HCT116 (cell line): ENCODE results near the gene HMG20A. TPM values are rescaled to one million over a fixed set of nuclear protein-coding genes. Genes with fewer than 3 reads are reported as not detected.

ENCODE experiments used
- ATAC-seq: fragments of 200-7000 bp; cut with Tn5 transposase; 2 replicates; pipeline ENCODE4 v1.9.1; 2020; ENCODE audit warnings: mild to moderate bottlenecking, moderate library complexity
- BruUV-seq: library from RNA; stranded (reverse); fragments of 400-500 nt; replicated peaks from 2 replicates; lab custom pipeline; 2021; lab: Mats Ljungman, UMichigan
- CTCF ChIA-PET: fragments of 300-600 bp; sonication (Branson Sonifier 250); formaldehyde crosslinking; loops from one replicate; lab custom pipeline; 2021; ENCODE audit warnings: antibody characterized with exemption; lab: Charles Lee
- POLR2A ChIA-PET: fragments of 300-600, 350-600 bp; sonication (Branson Sonifier 250); formaldehyde crosslinking; loops from one replicate; lab custom pipeline; 2021; ENCODE audit warnings: antibody characterized with exemption; lab: Charles Lee
- RAD21 ChIA-PET, 2 experiments: fragments of 300-600 bp; sonication (Branson Sonifier 250); formaldehyde crosslinking; loops; one replicate each; lab custom pipeline; 2023; ENCODE audit warnings: low total read pairs in 2 of 2; ENCODE audit not compliant: uncharacterized antibody in 2 of 2, unreplicated experiment in 2 of 2, low non-redundant PET in 1 of 2; lab: Charles Lee
- DNase-seq: peaks from one replicate; pipeline ENCODE4 v3.0.0-alpha.2; 2010; ENCODE audit warnings: low read depth, low spot score
- H2AFZ ChIP-seq: fragments of 200-600 bp; shearing (Covaris generic), sonication (generic); 2 replicates; pipeline ENCODE4 v1.6.1; 2017; ENCODE audit warnings: low read depth, mixed run types, mixed read lengths, antibody characterized with exemption, low read length; ENCODE audit not compliant: poor library complexity, severe bottlenecking
- H3K27ac ChIP-seq: 2 replicates; pipeline ENCODE4 v1.5.1; 2012; ENCODE audit warnings: low read depth, low read length
- H3K27me3 ChIP-seq: fragments of 200-600 bp; sonication (generic); 2 replicates; pipeline ENCODE4 v1.6.1; 2016; ENCODE audit warnings: mixed run types, low read length, mixed read lengths; ENCODE audit not compliant: insufficient read depth
- H3K36me3 ChIP-seq, 2 experiments: fragments of 200-500 bp in 1 of 2; fragments of 200-600 bp in 1 of 2; sonication (Bioruptor generic) in 1 of 2; sonication (generic) in 1 of 2; 2 replicates each; pipeline versions ENCODE4 v1.5.1 to v1.6.1; 2014 to 2016; ENCODE audit warnings: low read length in 2 of 2, inconsistent platforms in 1 of 2, mixed read lengths in 1 of 2, mixed run types in 1 of 2; ENCODE audit not compliant: insufficient read depth in 2 of 2, control insufficient read depth in 1 of 2
- H3K4me1 ChIP-seq, 2 experiments: fragments of 200-600 bp in 1 of 2; sonication (generic) in 1 of 2; 2 replicates each; pipeline versions ENCODE4 v1.5.1 to v1.6.1; 2012 to 2017; ENCODE audit warnings: low read length in 2 of 2, inconsistent platforms in 1 of 2, mild to moderate bottlenecking in 1 of 2, mixed read lengths in 1 of 2, mixed run types in 1 of 2, moderate library complexity in 1 of 2; ENCODE audit not compliant: insufficient read depth in 2 of 2, control insufficient read depth in 1 of 2
- H3K4me2 ChIP-seq: fragments of 200-600 bp; sonication (generic); 2 replicates; pipeline ENCODE4 v1.6.1; 2017; ENCODE audit warnings: mixed run types, low read length, mixed read lengths
- H3K4me3 ChIP-seq, 2 experiments: fragments of 200-600 bp in 1 of 2; sonication (generic) in 1 of 2; replicated peaks in 1 of 2; 2 replicates each; pipeline ENCODE4 v1.5.1; 2011 to 2016; ENCODE audit warnings: low read length in 2 of 2, control low read depth in 1 of 2, low read depth in 1 of 2, mild to moderate bottlenecking in 1 of 2, mixed read lengths in 1 of 2, mixed run types in 1 of 2
- H3K79me2 ChIP-seq: fragments of 200-600 bp; sonication (generic); 2 replicates; pipeline ENCODE4 v1.6.1; 2017; ENCODE audit warnings: mild to moderate bottlenecking, mixed run types, low read length, moderate library complexity, mixed read lengths; ENCODE audit not compliant: insufficient read depth
- H3K9ac ChIP-seq: fragments of 200-600 bp; sonication (generic); 2 replicates; pipeline ENCODE4 v1.6.1; 2016; ENCODE audit warnings: low read length, mixed read lengths
- H3K9me2 ChIP-seq: fragments of 200-600 bp; sonication (generic), shearing (Covaris generic); 2 replicates; pipeline ENCODE4 v1.6.1; 2017; ENCODE audit warnings: mixed run types, mild to moderate bottlenecking, moderate library complexity; ENCODE audit not compliant: insufficient read depth
- H3K9me3 ChIP-seq, 2 experiments: fragments of 200-500 bp in 1 of 2; fragments of 200-600 bp in 1 of 2; sonication (Bioruptor generic) in 1 of 2; sonication (generic) in 1 of 2; 2 replicates each; pipeline ENCODE4 v1.6.1; 2014 to 2017; ENCODE audit warnings: low read length in 2 of 2, mixed read lengths in 2 of 2, inconsistent platforms in 1 of 2, low read depth in 1 of 2, mild to moderate bottlenecking in 1 of 2, mixed run types in 1 of 2, moderate library complexity in 1 of 2; ENCODE audit not compliant: control insufficient read depth in 1 of 2, insufficient read depth in 1 of 2
- H4K20me1 ChIP-seq: fragments of 200-600 bp; sonication (generic), shearing (Covaris generic); 2 replicates; pipeline ENCODE4 v1.6.1; 2017; ENCODE audit warnings: mixed run types, mild to moderate bottlenecking, moderate library complexity; ENCODE audit not compliant: insufficient read depth
- ATF3 ChIP-seq: IDR thresholded peaks from 2 replicates; pipeline ENCODE4 v1.6.1; 2012
- CEBPB ChIP-seq: IDR thresholded peaks from 2 replicates; pipeline ENCODE4 v1.6.1; 2012; ENCODE audit warnings: low read depth
- EZH2 ChIP-seq: fragments of 200-600 bp; sonication (generic); IDR thresholded peaks from 2 replicates; pipeline ENCODE4 v1.6.1; 2017; ENCODE audit warnings: antibody characterized with exemption, mixed run types
- EZH2phosphoT487 ChIP-seq: fragments of 200-600 bp; IDR thresholded peaks from 2 replicates; pipeline ENCODE4 v1.6.1; 2018; ENCODE audit warnings: antibody characterized with exemption, borderline replicate concordance
- MAX ChIP-seq: IDR thresholded peaks from 2 replicates; pipeline ENCODE4 v1.6.1; 2012
- POLR2AphosphoS5 ChIP-seq: IDR thresholded peaks from 2 replicates; pipeline ENCODE4 v1.6.1; 2011; ENCODE audit warnings: mild to moderate bottlenecking, low read depth, low read length, moderate library complexity
- RAD21 ChIP-seq: IDR thresholded peaks from 2 replicates; pipeline ENCODE4 v1.6.1; 2012; ENCODE audit warnings: low read depth, mild to moderate bottlenecking
- SP1 ChIP-seq: IDR thresholded peaks from 2 replicates; pipeline ENCODE4 v1.6.1; 2012; ENCODE audit warnings: low read depth
- SRF ChIP-seq: IDR thresholded peaks from 2 replicates; pipeline ENCODE4 v1.6.1; 2012; ENCODE audit warnings: low read depth
- TCF7L2 ChIP-seq: IDR thresholded peaks from 2 replicates; pipeline ENCODE4 v1.7.0; 2011; ENCODE audit warnings: borderline replicate concordance, inconsistent platforms; ENCODE audit not compliant: insufficient read depth, insufficient read length; ENCODE audit errors: extremely low read depth
- ZBTB33 ChIP-seq: IDR thresholded peaks from 2 replicates; pipeline ENCODE4 v1.6.1; 2011; ENCODE audit warnings: mild to moderate bottlenecking, low read length, moderate library complexity; ENCODE audit not compliant: insufficient replicate concordance; ENCODE audit errors: extremely low read depth
- ZFX ChIP-seq: fragments of 450-650 bp; IDR thresholded peaks from 2 replicates; pipeline ENCODE4 v1.6.1; 2017
- ZNF274 ChIP-seq: fragments of 200-500 bp; sonication (Bioruptor generic); IDR thresholded peaks from 2 replicates; pipeline ENCODE4 v1.6.1; 2014; ENCODE audit warnings: mild to moderate bottlenecking, low read depth, low read length, inconsistent platforms
- intact Hi-C: fragments of 100-400 bp; cut with micrococcal nuclease; formaldehyde crosslinking; loops from 2 replicates; pipeline ENCODE4 v1.10.0; 2022
- total RNA-seq: library from RNA; stranded (reverse); gene quantifications from one replicate; pipeline ENCODE4 v1.2.1, GENCODE V29; 2021; ENCODE audit not compliant: unreplicated experiment

Gene HMG20A
- total RNA-seq, 1 experiment from 2014 or later, result 37.7 TPM

- Histone ChIP-seq H3K79me2 (no peaks in the 10 kb centered on the region), H3K4me2 (no peak overlapping the region), H2AFZ (no peak overlapping the region), H3K9me3 (no peaks in the 10 kb centered on the region), H4K20me1 (no peaks in the 10 kb centered on the region), H3K27ac (no peak overlapping the region), H3K9me2 (no peaks in the 10 kb centered on the region), H3K36me3 (peaks cover 0 to 4% of the 10 kb centered on the region in 2 experiments; a peak in 1 of 4 replicates), H3K27me3 (no peaks in the 10 kb centered on the region), H3K9ac (no peak overlapping the region), H3K4me1 (no peaks in the 10 kb centered on the region; a peak in 1 of 4 replicates), H3K4me3 (no peak overlapping the region)
- RAD21 ChIA-PET, result no interaction called here
- BruUV-seq, result no TSS peak
- TF ChIP-seq EZH2phosphoT487 (no peak), ZBTB33 (no peak), RAD21 (no peak), ZFX (no peak)
- ATAC-seq (no peak), DNase-seq (no peak)
- CTCF ChIA-PET, result no interaction called here
- intact Hi-C loops, result no loop called here
- POLR2A ChIA-PET, result no interaction called here
Measured at GRCh38 chr15:77455696-77456321, 35.1 kb downstream of the HMG20A start.

GRCh38 chr15:77456746-77457145 lies 36.1 kb downstream of the HMG20A start:
- H3K4me2 ChIP-seq, result no peak overlapping the region
- no peaks in the 10 kb centered on the region for H3K9me2 ChIP-seq
- RAD21 ChIA-PET, result no interaction called here
- no peaks in the 10 kb centered on the region for H3K27me3 ChIP-seq
- DNase-seq (no peak), ATAC-seq (no peak)
- peaks cover 0 to 4% of the 10 kb centered on the region in 2 experiments; a peak in 1 of 4 replicates for H3K36me3 ChIP-seq
- POLR2A ChIA-PET, result no interaction called here
- intact Hi-C loops, result no loop called here
- no peaks in the 10 kb centered on the region for H3K79me2 ChIP-seq
- H3K4me1 ChIP-seq, result no peaks in the 10 kb centered on the region; a peak in 1 of 4 replicates
- H4K20me1 ChIP-seq, result no peaks in the 10 kb centered on the region
- H3K27ac ChIP-seq, result no peak overlapping the region
- CTCF ChIA-PET, result no interaction called here
- no TSS peak for BruUV-seq
- H2AFZ ChIP-seq, result no peak overlapping the region
- no peaks in the 10 kb centered on the region for H3K9me3 ChIP-seq
- H3K9ac ChIP-seq, result no peak overlapping the region
- H3K4me3 ChIP-seq, result no peak overlapping the region
- no peak for TF ChIP-seq TCF7L2
- TF ChIP-seq EZH2phosphoT487, result no peak
- TF ChIP-seq EZH2, result no peak
- no peak for TF ChIP-seq MAX
- no peak for TF ChIP-seq ZBTB33
- no peak for TF ChIP-seq SRF
- no peak for TF ChIP-seq SP1
- no peak for TF ChIP-seq POLR2AphosphoS5
- no peak for TF ChIP-seq ZNF274
- TF ChIP-seq ATF3, result no peak
- TF ChIP-seq CEBPB, result no peak
